Heart left ventricle (tissue), 13 donors: ENCODE data around the gene PKDCC.
A peak's percentile ranks its signal among the peaks of the same experiment; 100 is the strongest.

ENCODE experiments used
- CTCF ChIP-seq, 12 donors: fragments of 200-600 bp; sonication (generic) in 4 of 12; IDR thresholded peaks; one replicate each; pipeline versions ENCODE4 v1.5.0 to v1.8.0; 2018 to 2022; ENCODE audit warnings: antibody characterized with exemption in 12 of 12, mild to moderate bottlenecking in 5 of 12
- POLR2A ChIP-seq, 2 donors: fragments of 450-650 bp; IDR thresholded peaks; one replicate each; pipeline ENCODE4 v1.6.1; 2017; ENCODE audit warnings: antibody characterized with exemption in 2 of 2, mild to moderate bottlenecking in 2 of 2, moderate library complexity in 2 of 2
- donor health status: ischemic (EF 13 %, LVEDD 7.1; RV severe dilation, severe dysfunction).
- donor health status: DM: no; HTN: yes; CAD: no.
- donor health status: DM: no; HTN: no; CAD: no.
- donor health status: ischemic (EF 25% LVEDD 6.9; RV normal size, moderate dysfunction).
- donor health status: ischemic (EF 25% LVEDD 5.7; RV mildly dilated, moderate dysfunction).
- donor health status: ischemic (EF 35%, LVEDD 5.7; RV mildly dilated, moderate dysfunction).
- donor health status: nonischemic (EF 11% LVEDD 7.7; RV severe dilation, severe dysfunction).
- donor health status: DM: yes; HTN: yes; CAD: no.
- donor health status: PGD.
- donor health status: ischemic (EF 29% LVEDD 5.4; RV normal size, mild dysfunction).
- donor health status: nonischemic (EF 23%, LVEDD 6.1; RV moderate dilation, normal function).

- TF ChIP-seq CTCF (IDR thresholded peaks at IDR 0.05) (peak in 1 of 12 donors; percentile 7), POLR2A (IDR thresholded peaks at IDR 0.05) (no peak)
These were observed 26.8 kb downstream of the PKDCC start for GRCh38 chr2:42074661-42075060.
